ENCODE results near the gene TTLL9.

Gene TTLL9

DNA sequence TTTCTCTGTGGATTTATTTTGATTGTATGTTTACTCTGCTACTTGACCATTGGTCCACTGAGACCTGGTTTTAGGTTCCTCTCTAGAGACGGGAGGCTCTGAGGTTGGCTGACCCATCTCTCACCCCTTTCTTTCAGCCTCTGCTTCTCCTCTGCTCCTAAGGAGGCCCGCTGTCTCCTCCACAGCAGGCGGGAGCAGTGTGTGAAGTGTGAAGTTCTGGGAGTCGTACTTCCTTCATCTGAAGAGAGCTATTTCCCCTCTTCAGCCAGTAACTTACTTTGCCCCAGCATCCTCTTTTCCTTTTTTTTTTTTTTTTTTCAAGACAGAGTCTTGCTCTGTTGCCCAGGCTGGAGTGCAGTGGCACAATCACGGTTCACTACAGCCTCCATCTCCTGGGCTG is 60.3 kb downstream of the TTLL9 start:
- H3K4me1 Mint-ChIP-seq = peaks cover 4% of the 10 kb centered on the region
- H3K9me3 Mint-ChIP-seq = no peaks in the 10 kb centered on the region
- peaks cover 9% of the 10 kb centered on the region for H3K27me3 Mint-ChIP-seq (ENCODE audit: low read depth)
- peak overlapping the region in 2 of 3 experiments; percentile 24 to 44 for H3K27ac Mint-ChIP-seq
- H3K36me3 Mint-ChIP-seq (ENCODE audit: low read depth) = no peaks in the 10 kb centered on the region
- no peak overlapping the region for H3K4me3 Mint-ChIP-seq
- TF ChIP-seq, protein P1, sequence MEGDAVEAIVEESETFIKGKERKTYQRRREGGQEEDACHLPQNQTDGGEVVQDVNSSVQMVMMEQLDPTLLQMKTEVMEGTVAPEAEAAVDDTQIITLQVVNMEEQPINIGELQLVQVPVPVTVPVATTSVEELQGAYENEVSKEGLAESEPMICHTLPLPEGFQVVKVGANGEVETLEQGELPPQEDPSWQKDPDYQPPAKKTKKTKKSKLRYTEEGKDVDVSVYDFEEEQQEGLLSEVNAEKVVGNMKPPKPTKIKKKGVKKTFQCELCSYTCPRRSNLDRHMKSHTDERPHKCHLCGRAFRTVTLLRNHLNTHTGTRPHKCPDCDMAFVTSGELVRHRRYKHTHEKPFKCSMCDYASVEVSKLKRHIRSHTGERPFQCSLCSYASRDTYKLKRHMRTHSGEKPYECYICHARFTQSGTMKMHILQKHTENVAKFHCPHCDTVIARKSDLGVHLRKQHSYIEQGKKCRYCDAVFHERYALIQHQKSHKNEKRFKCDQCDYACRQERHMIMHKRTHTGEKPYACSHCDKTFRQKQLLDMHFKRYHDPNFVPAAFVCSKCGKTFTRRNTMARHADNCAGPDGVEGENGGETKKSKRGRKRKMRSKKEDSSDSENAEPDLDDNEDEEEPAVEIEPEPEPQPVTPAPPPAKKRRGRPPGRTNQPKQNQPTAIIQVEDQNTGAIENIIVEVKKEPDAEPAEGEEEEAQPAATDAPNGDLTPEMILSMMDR (IDR thresholded peaks at IDR 0.05; ENCODE audit: unreplicated experiment in 3 of 3) = no peak

DNA sequence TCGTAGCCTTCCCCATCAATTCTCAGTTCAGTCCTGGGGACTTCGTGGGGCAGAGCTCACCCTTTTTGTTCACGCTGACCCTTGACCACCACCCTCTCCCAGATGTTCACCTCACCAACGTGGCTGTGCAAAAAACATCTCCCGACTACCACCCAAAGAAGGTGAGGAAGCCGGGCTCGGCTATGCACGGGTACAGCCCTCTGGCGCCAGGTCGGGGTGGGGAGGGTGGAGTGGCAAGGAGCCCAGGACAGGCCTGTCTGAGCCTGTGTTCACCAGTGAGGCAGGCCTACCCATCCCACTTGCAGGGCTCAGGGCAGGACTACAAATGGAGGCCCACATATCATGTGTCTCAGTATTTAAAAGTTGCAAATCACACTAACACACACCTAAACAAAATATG is 63.3 kb downstream of the TTLL9 start:
- TF ChIP-seq, protein P1 (IDR thresholded peaks at IDR 0.05; ENCODE audit: unreplicated experiment in 3 of 3) = no peak
- Mint-ChIP-seq H3K36me3 (ENCODE audit: low read depth) (no peaks in the 10 kb centered on the region), H3K9me3 (no peaks in the 10 kb centered on the region), H3K4me1 (peaks cover 4% of the 10 kb centered on the region), H3K27me3 (ENCODE audit: low read depth) (peaks cover 9% of the 10 kb centered on the region), H3K27ac (no peak overlapping the region), H3K4me3 (no peak overlapping the region)

DNA sequence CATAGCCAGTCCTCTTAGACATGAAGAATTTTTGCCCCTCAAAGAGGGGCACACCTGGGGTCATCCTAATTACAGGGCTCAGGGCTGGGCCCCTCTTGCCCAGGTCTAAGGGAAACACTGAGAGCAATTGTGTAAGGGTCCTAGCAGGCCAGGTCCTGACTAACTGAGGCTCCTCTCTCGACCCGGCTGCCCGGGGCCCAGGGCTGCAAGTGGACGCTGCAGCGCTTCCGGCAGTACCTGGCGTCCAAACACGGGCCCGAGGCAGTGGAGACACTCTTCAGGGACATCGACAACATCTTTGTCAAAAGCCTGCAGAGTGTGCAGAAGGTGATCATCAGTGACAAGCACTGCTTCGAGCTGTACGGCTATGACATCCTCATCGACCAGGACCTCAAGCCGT is 64.1 kb downstream of the TTLL9 start:
- Mint-ChIP-seq H3K4me1 (peaks cover 4% of the 10 kb centered on the region), H3K4me3 (no peak overlapping the region), H3K36me3 (ENCODE audit: low read depth) (no peaks in the 10 kb centered on the region), H3K27me3 (ENCODE audit: low read depth) (peaks cover 6% of the 10 kb centered on the region), H3K9me3 (no peaks in the 10 kb centered on the region), H3K27ac (no peak overlapping the region)
- TF ChIP-seq, protein P1 (IDR thresholded peaks at IDR 0.05; ENCODE audit: unreplicated experiment in 3 of 3) = no peak

DNA sequence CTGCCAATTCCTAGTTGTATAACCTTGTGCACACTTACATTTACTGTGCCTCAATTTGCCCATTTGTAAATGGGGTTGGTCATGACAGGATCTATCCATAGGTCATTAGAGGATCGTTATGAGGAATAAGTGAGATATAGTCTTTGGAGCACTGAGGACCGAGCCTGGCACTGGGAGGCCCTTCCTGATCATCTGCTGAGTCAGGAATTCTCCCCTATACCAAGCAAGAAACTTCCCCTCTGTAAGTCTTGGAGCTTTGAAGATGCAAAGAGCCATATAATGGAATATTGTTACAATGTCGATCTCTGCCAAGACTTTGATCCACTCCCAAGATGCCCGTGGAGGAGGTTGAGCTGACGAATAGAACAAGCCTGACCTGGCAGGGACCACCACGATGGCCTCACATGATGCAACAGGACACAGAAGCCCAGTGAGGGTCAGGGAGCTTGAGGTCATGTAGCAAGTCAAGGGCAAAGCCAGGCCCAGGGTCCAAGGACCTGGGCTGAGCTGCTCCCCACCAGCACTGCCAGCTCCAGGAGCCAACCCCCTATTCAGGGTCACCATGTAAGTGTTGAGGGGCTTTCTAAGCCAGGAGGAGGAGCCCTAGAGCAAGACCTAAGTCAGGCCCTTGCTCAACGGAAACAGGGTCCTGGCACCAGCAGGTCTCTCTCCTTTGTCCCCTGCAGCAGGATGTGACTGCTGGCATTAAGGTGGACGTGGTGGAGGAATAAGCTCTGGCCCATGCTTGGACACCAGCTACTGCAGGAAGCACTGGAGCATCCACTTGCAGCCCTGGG is 64.7 kb downstream of the TTLL9 start:
- Mint-ChIP-seq H3K9me3 (no peaks in the 10 kb centered on the region), H3K4me3 (no peak overlapping the region), H3K4me1 (peaks cover 4% of the 10 kb centered on the region), H3K27ac (no peak overlapping the region), H3K27me3 (ENCODE audit: low read depth) (peaks cover 6% of the 10 kb centered on the region), H3K36me3 (ENCODE audit: low read depth) (no peaks in the 10 kb centered on the region)
- TF ChIP-seq, protein P1 (IDR thresholded peaks at IDR 0.05; ENCODE audit: unreplicated experiment in 3 of 3) = no peak

DNA sequence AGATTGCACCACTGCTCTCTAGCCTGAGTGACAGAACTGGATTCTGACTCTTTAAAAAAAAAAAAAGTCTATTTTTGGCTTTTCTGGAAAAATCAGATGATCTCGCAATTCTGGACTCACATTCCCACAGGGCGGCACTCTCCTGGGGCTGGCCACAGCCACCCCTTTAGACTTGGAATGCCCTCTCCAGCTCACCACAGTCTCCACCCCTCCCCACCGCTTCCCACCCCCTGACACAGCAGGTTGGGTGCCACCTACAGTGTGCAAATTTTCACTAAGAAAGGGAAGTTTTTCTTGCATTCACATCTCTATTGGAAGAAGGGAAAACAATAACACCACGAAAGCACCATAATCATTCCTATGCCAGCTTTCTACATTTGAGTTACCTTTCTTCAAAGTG is 66.0 kb downstream of the TTLL9 start:
- TF ChIP-seq, protein P1 (IDR thresholded peaks at IDR 0.05; ENCODE audit: unreplicated experiment in 3 of 3) = no peak
- H3K36me3 Mint-ChIP-seq (ENCODE audit: low read depth) = no peaks in the 10 kb centered on the region
- H3K4me3 Mint-ChIP-seq = no peak overlapping the region
- peaks cover 1% of the 10 kb centered on the region for H3K27me3 Mint-ChIP-seq (ENCODE audit: low read depth)
- no peak overlapping the region for H3K27ac Mint-ChIP-seq
- no peaks in the 10 kb centered on the region for H3K4me1 Mint-ChIP-seq
- no peaks in the 10 kb centered on the region for H3K9me3 Mint-ChIP-seq

DNA sequence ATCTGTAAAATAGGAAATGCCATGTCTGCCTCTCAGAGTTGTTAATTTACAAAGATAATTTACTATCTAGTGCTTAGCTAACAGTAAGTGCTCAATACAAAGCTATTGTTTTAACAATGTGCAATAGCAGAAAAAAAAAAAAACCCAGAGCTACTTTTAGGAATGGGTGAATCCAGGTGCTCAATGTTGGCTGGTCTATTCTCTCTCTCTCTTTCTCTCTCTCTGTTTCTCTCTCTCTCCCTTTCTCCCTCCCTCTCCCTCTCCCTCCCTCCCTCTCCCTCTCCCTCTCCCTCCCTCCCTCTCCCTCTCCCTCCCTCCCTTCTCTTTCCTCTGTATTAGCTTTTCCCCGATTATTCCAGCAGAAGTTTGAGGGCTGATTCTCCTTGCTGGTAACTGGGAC is 67.4 kb downstream of the TTLL9 start:
- H3K27ac Mint-ChIP-seq = no peak overlapping the region
- H3K36me3 Mint-ChIP-seq (ENCODE audit: low read depth) = peaks cover 4% of the 10 kb centered on the region
- H3K4me3 Mint-ChIP-seq = no peak overlapping the region
- no peaks in the 10 kb centered on the region for H3K27me3 Mint-ChIP-seq (ENCODE audit: low read depth)
- H3K9me3 Mint-ChIP-seq = no peaks in the 10 kb centered on the region
- H3K4me1 Mint-ChIP-seq = no peaks in the 10 kb centered on the region
- TF ChIP-seq, protein P1 (IDR thresholded peaks at IDR 0.05; ENCODE audit: unreplicated experiment in 3 of 3) = no peak
